Measurements from ENCODE around the gene BID. TPM values are rescaled to one million over a fixed set of nuclear protein-coding genes. Genes with fewer than 3 reads are reported as not detected.

BID gene
- total RNA-seq, 1 donor from 2014 or later = 35.1 TPM

- no peak for FAIRE-seq
Measured at GRCh38 chr22:17695986-17696385, 78.3 kb downstream of the BID start.

GRCh38 chr22:17694752-17695151 is 79.5 kb downstream of the BID start:
- Histone ChIP-seq H3K27ac (ENCODE audit: low read depth, low read length) (no peak overlapping the region), H3K4me2 (ENCODE audit: low read length) (no peak overlapping the region), H3K9me3 (ENCODE audit: insufficient read depth, low read depth, low read length) (no peaks in the 10 kb centered on the region), H2AFZ (ENCODE audit: low read depth, low read length) (no peak overlapping the region), H3K36me3 (ENCODE audit: insufficient read depth, low read length) (peaks cover 8% of the 10 kb centered on the region), H3K27me3 (ENCODE audit: insufficient read depth, low read length) (no peaks in the 10 kb centered on the region), H3K4me3 (ENCODE audit: insufficient read depth, low read depth, low read length) (no peak overlapping the region), H3K79me2 (ENCODE audit: insufficient read depth, low read length) (peaks cover 8% of the 10 kb centered on the region), H4K20me1 (ENCODE audit: insufficient read depth, low read length) (peaks cover 8% of the 10 kb centered on the region), H3K9ac (ENCODE audit: low read length) (no peak overlapping the region), H3K4me1 (ENCODE audit: insufficient read depth, low read length) (no peaks in the 10 kb centered on the region)
- peaks cover 4% of the 10 kb centered on the region for H3K36me3 Mint-ChIP-seq (ENCODE audit: low read depth, unreplicated experiment)
- peaks cover 12% of the 10 kb centered on the region for H3K4me1 Mint-ChIP-seq (ENCODE audit: low read depth, unreplicated experiment)
- TF ChIP-seq, protein P1, sequence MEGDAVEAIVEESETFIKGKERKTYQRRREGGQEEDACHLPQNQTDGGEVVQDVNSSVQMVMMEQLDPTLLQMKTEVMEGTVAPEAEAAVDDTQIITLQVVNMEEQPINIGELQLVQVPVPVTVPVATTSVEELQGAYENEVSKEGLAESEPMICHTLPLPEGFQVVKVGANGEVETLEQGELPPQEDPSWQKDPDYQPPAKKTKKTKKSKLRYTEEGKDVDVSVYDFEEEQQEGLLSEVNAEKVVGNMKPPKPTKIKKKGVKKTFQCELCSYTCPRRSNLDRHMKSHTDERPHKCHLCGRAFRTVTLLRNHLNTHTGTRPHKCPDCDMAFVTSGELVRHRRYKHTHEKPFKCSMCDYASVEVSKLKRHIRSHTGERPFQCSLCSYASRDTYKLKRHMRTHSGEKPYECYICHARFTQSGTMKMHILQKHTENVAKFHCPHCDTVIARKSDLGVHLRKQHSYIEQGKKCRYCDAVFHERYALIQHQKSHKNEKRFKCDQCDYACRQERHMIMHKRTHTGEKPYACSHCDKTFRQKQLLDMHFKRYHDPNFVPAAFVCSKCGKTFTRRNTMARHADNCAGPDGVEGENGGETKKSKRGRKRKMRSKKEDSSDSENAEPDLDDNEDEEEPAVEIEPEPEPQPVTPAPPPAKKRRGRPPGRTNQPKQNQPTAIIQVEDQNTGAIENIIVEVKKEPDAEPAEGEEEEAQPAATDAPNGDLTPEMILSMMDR (IDR thresholded peaks at IDR 0.05; ENCODE audit: insufficient read depth, low read depth, low read length) = no peak
- TF ChIP-seq EZH2 (IDR thresholded peaks at IDR 0.05; ENCODE audit: insufficient read depth, low read length) = no peak
- no peak overlapping the region for H3K27ac Mint-ChIP-seq (ENCODE audit: unreplicated experiment)
- H3K27me3 Mint-ChIP-seq (ENCODE audit: low read depth, unreplicated experiment) = no peaks in the 10 kb centered on the region
- no peak for DNase-seq (ENCODE audit: low read depth)
- no peak overlapping the region for H3K4me3 Mint-ChIP-seq (ENCODE audit: unreplicated experiment)
- peak; percentile 34 for FAIRE-seq
- no peaks in the 10 kb centered on the region for H3K9me3 Mint-ChIP-seq (ENCODE audit: unreplicated experiment)

More at GRCh38 chr22:17695986-17696385, 78.3 kb downstream of the BID start:
- no peaks in the 10 kb centered on the region for H3K9me3 Mint-ChIP-seq (ENCODE audit: unreplicated experiment)
- peaks cover 16% of the 10 kb centered on the region for H3K4me1 Mint-ChIP-seq (ENCODE audit: low read depth, unreplicated experiment)
- Histone ChIP-seq H3K9ac (ENCODE audit: low read length) (no peak overlapping the region), H3K36me3 (ENCODE audit: insufficient read depth, low read length) (peaks cover 7% of the 10 kb centered on the region), H2AFZ (ENCODE audit: low read depth, low read length) (no peak overlapping the region), H3K9me3 (ENCODE audit: insufficient read depth, low read depth, low read length) (no peaks in the 10 kb centered on the region), H3K4me3 (ENCODE audit: insufficient read depth, low read depth, low read length) (no peak overlapping the region), H4K20me1 (ENCODE audit: insufficient read depth, low read length) (peaks cover 8% of the 10 kb centered on the region), H3K79me2 (ENCODE audit: insufficient read depth, low read length) (peaks cover 8% of the 10 kb centered on the region), H3K27me3 (ENCODE audit: insufficient read depth, low read length) (no peaks in the 10 kb centered on the region), H3K4me1 (ENCODE audit: insufficient read depth, low read length) (no peaks in the 10 kb centered on the region), H3K27ac (ENCODE audit: low read depth, low read length) (no peak overlapping the region), H3K4me2 (ENCODE audit: low read length) (no peak overlapping the region)
- TF ChIP-seq, protein P1 (IDR thresholded peaks at IDR 0.05; ENCODE audit: insufficient read depth, low read depth, low read length) = no peak
- no peak for TF ChIP-seq EZH2 (IDR thresholded peaks at IDR 0.05; ENCODE audit: insufficient read depth, low read length)
- peaks cover 4% of the 10 kb centered on the region for H3K36me3 Mint-ChIP-seq (ENCODE audit: low read depth, unreplicated experiment)
- H3K4me3 Mint-ChIP-seq (ENCODE audit: unreplicated experiment) = no peak overlapping the region
- H3K27me3 Mint-ChIP-seq (ENCODE audit: low read depth, unreplicated experiment) = no peaks in the 10 kb centered on the region
- DNase-seq (ENCODE audit: low read depth) = no peak
- peak overlapping the region; percentile 41 for H3K27ac Mint-ChIP-seq (ENCODE audit: unreplicated experiment)

DNA sequence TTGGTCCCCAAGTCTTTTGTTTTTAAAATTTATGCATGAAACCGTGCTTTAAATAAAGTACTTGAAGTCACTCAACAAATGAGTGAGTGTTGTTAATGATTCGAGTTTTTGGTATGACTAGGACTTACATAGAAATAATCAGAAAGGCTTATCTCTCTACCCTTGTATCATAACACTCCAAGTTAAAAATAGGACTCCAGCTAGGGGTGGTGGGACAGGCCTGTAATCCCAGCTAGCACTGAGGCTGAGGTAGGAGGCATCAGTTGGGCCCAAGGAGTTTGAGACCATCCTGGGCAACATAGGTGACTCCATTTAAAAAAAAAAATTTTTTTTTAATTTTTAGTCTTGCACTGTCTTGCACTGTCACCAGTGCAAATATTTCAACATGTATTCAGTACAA is 80.1 kb downstream of the BID start:
- H3K4me1 ChIP-seq (ENCODE audit: insufficient read depth, low read length) = no peaks in the 10 kb centered on the region
- peaks cover 8% of the 10 kb centered on the region for H3K79me2 ChIP-seq (ENCODE audit: insufficient read depth, low read length)
- no peaks in the 10 kb centered on the region for H3K9me3 ChIP-seq (ENCODE audit: insufficient read depth, low read depth, low read length)
- FAIRE-seq (no peak), DNase-seq (ENCODE audit: low read depth) (no peak)
- H3K9ac ChIP-seq (ENCODE audit: low read length) = no peak overlapping the region
- peaks cover 11% of the 10 kb centered on the region for H3K36me3 ChIP-seq (ENCODE audit: insufficient read depth, low read length)
- Mint-ChIP-seq H3K27me3 (ENCODE audit: low read depth, unreplicated experiment) (no peaks in the 10 kb centered on the region), H3K4me3 (ENCODE audit: unreplicated experiment) (no peak overlapping the region), H3K9me3 (ENCODE audit: unreplicated experiment) (no peaks in the 10 kb centered on the region), H3K36me3 (ENCODE audit: low read depth, unreplicated experiment) (peaks cover 4% of the 10 kb centered on the region), H3K27ac (ENCODE audit: unreplicated experiment) (no peak overlapping the region), H3K4me1 (ENCODE audit: low read depth, unreplicated experiment) (peaks cover 12% of the 10 kb centered on the region)
- H3K27me3 ChIP-seq (ENCODE audit: insufficient read depth, low read length) = no peaks in the 10 kb centered on the region
- TF ChIP-seq, protein P1 (IDR thresholded peaks at IDR 0.05; ENCODE audit: insufficient read depth, low read depth, low read length) = no peak
- TF ChIP-seq EZH2 (IDR thresholded peaks at IDR 0.05; ENCODE audit: insufficient read depth, low read length) = no peak
- peaks cover 8% of the 10 kb centered on the region for H4K20me1 ChIP-seq (ENCODE audit: insufficient read depth, low read length)
- no peak overlapping the region for H3K4me2 ChIP-seq (ENCODE audit: low read length)
- no peak overlapping the region for H3K27ac ChIP-seq (ENCODE audit: low read depth, low read length)
- H2AFZ ChIP-seq (ENCODE audit: low read depth, low read length) = no peak overlapping the region
- H3K4me3 ChIP-seq (ENCODE audit: insufficient read depth, low read depth, low read length) = no peak overlapping the region
